KBM-7 (cell line): ENCODE measurements around the gene CYB561A3.

Experiments used
- DNase-seq: peaks from one replicate; pipeline ENCODE4 v3.0.0-alpha.2; 2015
- in situ Hi-C: fragments of 300-500 bp; cut with MboI; formaldehyde crosslinking; loops from 2 replicates; pipeline ENCODE4 v1.14.3; 2020; ENCODE audit warnings: low sequenced_read_pairs, low pct_unique_long_range_greater_than_20kb, mixed read lengths

Gene CYB561A3

GRCh38 chr11:61332797-61333549, 28.7 kb downstream of the CYB561A3 start, which contains the start of the genes DDB1 and TKFC:
Gene DDB1, minus strand, starts transcription at chr11:61333105. Its CDS starts 137 bp downstream, at chr11:61332968.
Gene TKFC, plus strand, starts transcription at chr11:61333228. Its CDS starts 1,501 bp downstream, at chr11:61334729.
- in situ Hi-C loops, result no loop called here
- peak; percentile 97 for DNase-seq

GRCh38 chr11:61332281-61332796, 29.3 kb downstream of the CYB561A3 start:
- peak; percentile 28 for DNase-seq
- in situ Hi-C loops, result no loop called here

- peak; percentile 34 for DNase-seq
- in situ Hi-C loops, result no loop called here
Observed at GRCh38 chr11:61331651-61332050, 30.0 kb downstream of the CYB561A3 start.

GRCh38 chr11:61329871-61330270, 31.8 kb downstream of the CYB561A3 start:
- in situ Hi-C loops, result no loop called here
- no peak for DNase-seq

- in situ Hi-C loops, result no loop called here
- no peak for DNase-seq
Observed at GRCh38 chr11:61328351-61328750, 33.3 kb downstream of the CYB561A3 start.

GRCh38 chr11:61327669-61328071, 34.0 kb downstream of the CYB561A3 start:
- in situ Hi-C loops, result no loop called here
- DNase-seq, result no peak

GRCh38 chr11:61325649-61326414, 35.9 kb downstream of the CYB561A3 start:
- in situ Hi-C loops, result no loop called here
- no peak for DNase-seq

GRCh38 chr11:61315260-61315659, 46.4 kb downstream of the CYB561A3 start:
- in situ Hi-C loops, result no loop called here
- no peak for DNase-seq

GRCh38 chr11:61310749-61311148, 50.9 kb downstream of the CYB561A3 start:
- DNase-seq, result no peak
- in situ Hi-C loops, result no loop called here

GRCh38 chr11:61309739-61310138, 51.9 kb downstream of the CYB561A3 start:
- in situ Hi-C loops, result no loop called here
- DNase-seq, result no peak

- DNase-seq, result no peak
- in situ Hi-C loops, result no loop called here
Observed at GRCh38 chr11:61309141-61309540, 52.5 kb downstream of the CYB561A3 start.

GRCh38 chr11:61307354-61307753, 54.3 kb downstream of the CYB561A3 start:
- in situ Hi-C loops, result no loop called here
- DNase-seq, result no peak

GRCh38 chr11:61306221-61306620, 55.5 kb downstream of the CYB561A3 start:
- in situ Hi-C loops, result no loop called here
- DNase-seq, result no peak

- in situ Hi-C loops, result no loop called here
- DNase-seq, result no peak
Observed at GRCh38 chr11:61305417-61305816, 56.3 kb downstream of the CYB561A3 start.

GRCh38 chr11:61303725-61304124, 58.0 kb downstream of the CYB561A3 start:
- in situ Hi-C loops, result no loop called here
- no peak for DNase-seq

GRCh38 chr11:61302550-61302949, 59.1 kb downstream of the CYB561A3 start:
- in situ Hi-C loops, result no loop called here
- DNase-seq, result no peak
